ENCODE results near the gene VTN.

Gene VTN

GRCh38 chr17:28320215-28321061 lies 49.7 kb downstream of the VTN start:
- DNase-seq (ENCODE audit: low spot score) = no peak

GRCh38 chr17:28319598-28319935 lies 50.5 kb downstream of the VTN start:
- DNase-seq (ENCODE audit: low spot score) = no peak

GRCh38 chr17:28318759-28319597 lies 51.1 kb downstream of the VTN start, which contains the start of gene TMEM97:
TMEM97 (plus strand) TSS chr17:28319200; CDS start chr17:28319240, 40 bp downstream.
- DNase-seq (ENCODE audit: low spot score) = peak; percentile 96

GRCh38 chr17:28317966-28318758 lies 51.9 kb downstream of the VTN start:
- DNase-seq (ENCODE audit: low spot score) = peak; percentile 32

All from HuH-7.5 (cell line).